Right cardiac atrium (tissue), 5 donors: Measurements from ENCODE around the gene VASH2. TPM values are rescaled to one million over a fixed set of nuclear protein-coding genes. Genes with fewer than 3 reads are reported as not detected.
A peak's percentile ranks its signal among the peaks of the same experiment; 100 is the strongest.

Source experiments
- ATAC-seq, 2 donors: fragments of 200-7000 bp; cut with Tn5 transposase; one replicate each; pipeline versions ENCODE4 v1.8.0 to v1.9.1; 2020; ENCODE audit warnings: moderate library complexity in 2 of 2, mild to moderate bottlenecking in 1 of 2
- DNase-seq, 3 donors: peaks; one replicate each; pipeline ENCODE4 v3.0.0-alpha.2; 2020
- H3K27ac ChIP-seq: one replicate; pipeline ENCODE4 v1.5.1; 2013; ENCODE audit warnings: mild to moderate bottlenecking, low read length, control low read depth, moderate library complexity
- H3K27me3 ChIP-seq: one replicate; pipeline ENCODE4 v1.6.1; 2013; ENCODE audit not compliant: control insufficient read depth, insufficient read depth
- H3K4me1 ChIP-seq: one replicate; pipeline ENCODE4 v1.6.1; 2013; ENCODE audit warnings: low read length; ENCODE audit not compliant: control insufficient read depth, insufficient read depth
- H3K4me3 ChIP-seq: one replicate; pipeline ENCODE4 v1.5.1; 2013; ENCODE audit warnings: low read length, control low read depth
- H3K9me3 ChIP-seq: one replicate; pipeline ENCODE4 v1.6.1; 2013; ENCODE audit warnings: low read length; ENCODE audit not compliant: control insufficient read depth
- WGBS: extraction: QIAGEN DNeasy Blood & Tissue Kit; methylation state at CpG from one replicate; pipeline ENCODE4 v1.1.7; 2013; 5-methylcytosine and 5-hydroxymethylcytosine counted together
- intact Hi-C, 4 donors: fragments of 100-400 bp; cut with DNase I; formaldehyde crosslinking; loops; one replicate each; pipeline versions ENCODE4 v1.11.0 to v1.14.0; 2022 to 2023
- polyA plus RNA-seq: library from polyadenylated mRNA; stranded (reverse); fragments of 200-250 nt; gene quantifications from one replicate; pipeline ENCODE4 v1.2.3, GENCODE V29; 2013
- total RNA-seq, 4 donors: library from RNA; stranded (reverse); fragmentation: NEBNext Ultra II Directional; extraction: Animal tissue kit (Norgen Biotek cat#: 25700); gene quantifications; one replicate each; pipeline ENCODE4 v1.2.1, GENCODE V29; 2021
- donor health status: healthy with polysubstance abuse.
- donor health status: DM: no; HTN: yes; CAD: no.
- donor health status: DM: no; HTN: no; CAD: no.
- donor health status: DM: no; HTN: yes; CAD: no; lungs with severe emphysema.
- donor health status: DM: yes; HTN: yes; CAD: no.

The VASH2 gene
- total and polyA plus RNA-seq, 5 donors = 0.50 to 1.3 (median 1.0) TPM

- Histone ChIP-seq H3K4me1 (no peaks in the 10 kb centered on the region), H3K27me3 (no peaks in the 10 kb centered on the region), H3K4me3 (no peak overlapping the region), H3K27ac (no peak overlapping the region), H3K9me3 (no peaks in the 10 kb centered on the region)
- intact Hi-C loops = no loop called here
- no peak for ATAC-seq
- no peak for DNase-seq
- WGBS = 87% methylated on average over 4 of the region's 4 CpGs
These were observed 23.1 kb downstream of the VASH2 start for GRCh38 chr1:212973426-212973825.

DNA sequence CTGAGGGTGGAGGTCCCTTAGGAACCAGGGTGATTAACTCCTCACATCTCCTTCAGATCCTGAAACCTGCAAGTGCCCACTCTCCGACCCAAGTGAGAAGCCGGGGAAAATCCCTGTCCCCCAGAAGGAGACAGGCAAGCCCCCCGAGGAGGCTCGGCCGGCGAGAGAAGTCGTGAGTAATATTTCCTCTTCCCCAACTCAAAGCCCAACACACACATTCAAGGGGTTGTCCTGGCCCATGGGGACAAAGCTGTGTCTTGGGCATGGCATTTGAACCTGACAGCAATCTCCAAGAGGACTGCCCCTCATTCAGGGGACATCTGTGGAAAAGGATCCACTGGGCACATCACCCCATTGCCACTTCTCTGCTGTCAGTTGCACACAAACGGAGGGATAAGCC is 23.6 kb downstream of the VASH2 start:
- 83% methylated on average over 8 of the region's 8 CpGs for WGBS
- no peak overlapping the region for H3K27ac ChIP-seq
- no peaks in the 10 kb centered on the region for H3K4me1 ChIP-seq
- H3K27me3 ChIP-seq = no peaks in the 10 kb centered on the region
- no peak overlapping the region for H3K4me3 ChIP-seq
- no peaks in the 10 kb centered on the region for H3K9me3 ChIP-seq
- no peak for ATAC-seq
- intact Hi-C loops = no loop called here
- no peak for DNase-seq

GRCh38 chr1:212974711-212975110 is 24.4 kb downstream of the VASH2 start:
- 80% methylated on average over 6 of the region's 6 CpGs for WGBS
- H3K9me3 ChIP-seq = no peaks in the 10 kb centered on the region
- H3K27me3 ChIP-seq = no peaks in the 10 kb centered on the region
- DNase-seq (no peak), ATAC-seq (no peak)
- peaks cover under 1% of the 10 kb centered on the region for H3K4me1 ChIP-seq
- intact Hi-C loops = no loop called here
- H3K4me3 ChIP-seq = no peak overlapping the region
- no peak overlapping the region for H3K27ac ChIP-seq

DNA sequence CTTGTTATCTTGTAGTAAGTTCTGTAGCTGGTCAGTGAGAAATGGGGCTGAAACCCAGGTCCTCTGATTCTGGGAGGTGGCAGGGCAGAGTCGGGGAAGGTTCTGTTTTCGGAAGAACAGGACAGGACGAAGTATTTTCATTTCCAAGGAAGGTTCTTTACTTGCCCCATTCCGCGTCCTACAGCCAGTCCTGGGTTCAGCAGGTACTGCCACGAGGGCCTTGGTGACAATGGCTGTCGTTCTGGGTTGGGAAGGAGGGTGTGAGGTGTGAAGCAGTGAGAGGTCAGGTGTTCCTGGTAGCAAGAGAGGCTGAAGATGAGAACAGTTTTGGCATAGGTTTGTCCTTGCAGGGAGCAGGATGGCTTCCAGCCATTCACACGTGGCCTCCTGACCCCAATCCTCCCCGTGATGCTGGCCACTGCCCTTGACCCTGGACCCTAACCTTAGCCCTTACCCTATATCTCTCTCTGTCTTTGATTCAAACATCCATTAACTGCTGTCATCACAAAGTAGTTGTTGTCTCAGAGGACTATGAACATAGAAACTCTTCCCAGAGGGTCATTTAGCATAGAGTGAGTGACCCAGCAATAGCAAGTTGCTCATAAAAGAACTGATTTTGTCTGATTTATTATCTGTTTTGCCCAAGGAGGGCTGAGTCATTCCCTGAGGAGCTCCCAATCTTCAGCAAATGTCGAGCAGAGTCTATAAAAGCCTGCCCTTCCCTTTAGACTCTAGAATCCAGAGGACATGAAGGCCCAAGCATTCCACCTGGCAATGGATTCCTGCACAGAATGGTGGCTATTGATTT is 25.0 kb downstream of the VASH2 start:
- Histone ChIP-seq H3K4me3 (no peak overlapping the region), H3K27me3 (no peaks in the 10 kb centered on the region), H3K27ac (no peak overlapping the region), H3K9me3 (no peaks in the 10 kb centered on the region), H3K4me1 (peaks cover 6% of the 10 kb centered on the region)
- ATAC-seq = no peak
- WGBS = 88% methylated on average over 10 of the region's 10 CpGs
- DNase-seq = no peak
- intact Hi-C loops = no loop called here

- H3K4me3 ChIP-seq = no peak overlapping the region
- H3K27me3 ChIP-seq = no peaks in the 10 kb centered on the region
- H3K9me3 ChIP-seq = no peaks in the 10 kb centered on the region
- H3K4me1 ChIP-seq = peaks cover 16% of the 10 kb centered on the region
- DNase-seq = no peak
- 88% methylated on average over 9 of the region's 9 CpGs for WGBS
- H3K27ac ChIP-seq = no peak overlapping the region
- intact Hi-C loops = no loop called here
- no peak for ATAC-seq
These were observed 26.2 kb downstream of the VASH2 start for GRCh38 chr1:212976586-212976985.

DNA sequence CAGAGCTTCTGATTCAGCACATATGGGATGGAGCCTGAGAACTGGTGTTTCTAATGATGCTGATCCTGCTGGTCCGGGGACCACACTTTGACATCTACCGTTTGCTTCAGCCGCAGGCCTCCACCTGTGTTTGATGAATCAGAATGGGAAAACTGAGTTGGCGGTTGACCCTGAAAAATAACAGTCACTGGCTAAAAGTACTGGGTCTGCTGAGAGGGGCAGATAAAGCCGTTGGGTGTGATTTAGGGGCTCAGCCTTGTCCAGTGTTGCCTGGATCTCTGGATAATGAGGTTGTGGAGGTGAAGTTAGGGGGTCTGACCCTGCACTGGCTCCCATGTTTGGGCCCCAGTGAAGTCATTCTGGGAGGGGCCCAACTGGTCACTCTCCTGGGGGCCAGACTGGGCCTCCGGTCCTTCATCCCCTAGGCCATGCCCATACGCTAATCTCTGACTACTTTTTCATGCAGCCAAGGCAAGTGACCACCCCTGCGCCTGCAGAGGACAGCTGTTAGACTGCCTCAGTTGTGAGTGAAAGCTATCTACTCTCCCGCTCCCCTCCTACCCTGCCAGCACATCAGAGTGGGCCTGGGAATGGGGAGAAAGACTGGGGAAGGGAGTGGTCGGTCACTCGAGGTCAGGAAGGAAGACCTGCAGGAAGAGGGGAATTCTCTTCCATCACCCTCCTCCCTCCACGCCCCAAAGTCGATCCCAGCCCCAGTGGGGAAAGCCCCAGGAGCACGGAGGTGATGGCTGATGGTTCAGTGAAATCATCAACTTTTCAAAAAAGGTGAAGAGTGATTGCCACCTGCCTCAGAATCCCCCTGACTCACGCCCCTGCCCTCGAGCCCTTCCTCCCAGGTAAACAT is 27.7 kb downstream of the VASH2 start:
- no peak for DNase-seq
- H3K9me3 ChIP-seq = no peaks in the 10 kb centered on the region
- no peak overlapping the region for H3K4me3 ChIP-seq
- intact Hi-C loops = no loop called here
- no peak for ATAC-seq
- H3K27me3 ChIP-seq = no peaks in the 10 kb centered on the region
- H3K4me1 ChIP-seq = peaks cover 20% of the 10 kb centered on the region
- WGBS = 82% methylated on average over 16 of the region's 16 CpGs
- no peak overlapping the region for H3K27ac ChIP-seq

DNA sequence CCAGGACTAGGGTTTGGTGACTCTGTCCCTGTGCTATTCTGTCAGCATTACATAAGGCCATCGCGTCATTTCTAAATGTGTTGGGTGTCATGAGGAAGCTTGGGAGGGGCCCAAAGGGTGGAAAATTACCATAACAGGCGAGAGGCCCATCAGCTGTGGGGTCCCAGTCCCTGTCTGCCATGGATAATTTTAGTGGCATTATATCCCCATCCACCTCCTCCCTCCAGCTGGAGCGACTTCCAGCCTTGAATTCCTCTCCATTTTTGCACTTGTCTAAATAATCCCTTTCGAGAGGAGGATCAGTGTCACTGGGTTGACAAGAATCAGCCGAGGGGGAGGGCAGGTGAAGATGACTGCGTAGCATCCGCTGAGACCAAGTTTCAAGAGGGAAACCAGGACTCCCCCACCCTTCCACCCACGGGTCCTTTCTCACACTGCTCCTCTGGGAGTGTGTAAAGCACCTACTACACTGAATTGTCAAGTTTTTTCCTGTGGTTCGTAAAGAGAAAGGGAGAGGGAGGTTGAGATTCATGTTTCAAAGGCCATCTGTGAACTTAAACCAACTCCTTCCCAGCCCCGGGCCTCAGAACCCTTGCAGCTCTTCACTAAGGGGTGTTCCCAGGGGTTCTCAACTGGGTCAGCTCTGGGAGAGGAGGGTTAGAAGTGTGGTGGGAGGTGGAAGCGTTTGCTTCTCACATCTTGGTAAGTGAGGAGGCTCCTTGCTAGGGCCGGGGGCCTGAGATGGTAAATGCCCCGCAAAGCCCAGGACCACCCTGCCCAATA is 29.2 kb downstream of the VASH2 start:
- Histone ChIP-seq H3K27me3 (no peaks in the 10 kb centered on the region), H3K27ac (no peak overlapping the region), H3K4me3 (no peak overlapping the region), H3K9me3 (no peaks in the 10 kb centered on the region), H3K4me1 (peaks cover 20% of the 10 kb centered on the region)
- ATAC-seq (peak in 1 of 2 donors; percentile 25), DNase-seq (no peak)
- WGBS = 79% methylated on average over 14 of the region's 14 CpGs
- intact Hi-C loops = loop anchor here in 1 of 4 donors (10.0 kb wide), 1 partner anchor 165 kb away; no protein-coding TSS in a partner anchor

DNA sequence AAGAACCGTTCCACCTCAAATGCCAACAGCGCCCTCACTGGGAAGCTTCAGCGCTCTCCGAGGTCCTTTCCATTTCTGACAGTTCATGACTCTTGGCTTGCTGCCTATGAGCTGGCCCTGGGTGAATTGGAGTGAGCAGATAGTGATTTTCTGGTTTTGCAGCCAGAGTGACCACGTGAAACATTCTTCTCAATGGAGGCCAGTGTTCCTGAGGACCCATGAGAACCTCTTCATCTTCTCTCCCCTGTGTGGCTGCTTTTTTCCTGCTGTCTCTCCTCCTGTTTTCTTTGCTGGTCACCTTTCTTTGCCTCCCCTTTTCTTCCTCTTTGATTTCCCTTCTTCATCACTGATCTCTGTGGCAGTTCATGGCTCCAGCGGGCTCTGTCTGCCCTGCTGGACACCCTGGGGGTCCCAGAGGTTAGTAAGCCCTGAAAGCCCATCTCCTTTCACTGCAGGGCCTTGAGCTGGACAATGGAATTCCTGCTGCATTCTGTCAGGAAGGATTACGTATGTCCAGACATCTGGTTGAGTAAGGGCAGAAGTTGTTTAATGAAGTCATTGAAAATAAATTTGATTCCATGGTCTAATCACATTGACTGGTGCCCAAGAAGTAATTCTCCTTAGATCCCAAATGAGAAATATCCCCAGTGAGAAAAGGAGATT is 29.9 kb downstream of the VASH2 start:
- intact Hi-C loops = loop anchor here in 1 of 4 donors (10.0 kb wide), 1 partner anchor 165 kb away; no protein-coding TSS in a partner anchor
- WGBS = 56% methylated on average over 7 of the region's 7 CpGs
- peak in 1 of 3 donors; percentile 59 for DNase-seq
- ATAC-seq = peak; percentile 15 to 24
- peak overlapping the region; percentile 30 for H3K27ac ChIP-seq
- H3K4me3 ChIP-seq = no peak overlapping the region
- H3K27me3 ChIP-seq = no peaks in the 10 kb centered on the region
- peaks cover 20% of the 10 kb centered on the region for H3K4me1 ChIP-seq
- no peaks in the 10 kb centered on the region for H3K9me3 ChIP-seq

GRCh38 chr1:212981025-212981495 is 30.7 kb downstream of the VASH2 start:
- intact Hi-C loops = loop anchor here in 1 of 4 donors (10.0 kb wide), 1 partner anchor 166 kb away; no protein-coding TSS in a partner anchor
- peak; percentile 39 to 71 (median 61) for DNase-seq
- WGBS = 35% methylated on average over 11 of the region's 11 CpGs

More at GRCh38 chr1:212981025-212981495, 30.7 kb downstream of the VASH2 start:
- Histone ChIP-seq H3K27ac (no peak overlapping the region), H3K4me1 (peaks cover 20% of the 10 kb centered on the region), H3K27me3 (no peaks in the 10 kb centered on the region), H3K9me3 (no peaks in the 10 kb centered on the region), H3K4me3 (no peak overlapping the region)
- peak; percentile 64 to 69 for ATAC-seq
